Fibroblast of mammary gland (primary cell): Measurements from ENCODE around the gene ELFN1.

Experiments used
- DNase-seq: peaks from one replicate; pipeline ENCODE4 v3.0.0-alpha.2; 2010; ENCODE audit warnings: low read depth
- H3K4me3 ChIP-seq: 2 replicates; pipeline ENCODE4 v1.5.1; 2011; ENCODE audit warnings: low read depth, mild to moderate bottlenecking, low read length, moderate library complexity; ENCODE audit not compliant: control insufficient read depth
- CTCF ChIP-seq: conservative IDR thresholded peaks from 2 replicates; pipeline ENCODE4 v1.5.1; 2011; ENCODE audit warnings: low read depth, low read length, inconsistent platforms; ENCODE audit not compliant: control insufficient read depth, insufficient read depth

ELFN1 gene

DNA sequence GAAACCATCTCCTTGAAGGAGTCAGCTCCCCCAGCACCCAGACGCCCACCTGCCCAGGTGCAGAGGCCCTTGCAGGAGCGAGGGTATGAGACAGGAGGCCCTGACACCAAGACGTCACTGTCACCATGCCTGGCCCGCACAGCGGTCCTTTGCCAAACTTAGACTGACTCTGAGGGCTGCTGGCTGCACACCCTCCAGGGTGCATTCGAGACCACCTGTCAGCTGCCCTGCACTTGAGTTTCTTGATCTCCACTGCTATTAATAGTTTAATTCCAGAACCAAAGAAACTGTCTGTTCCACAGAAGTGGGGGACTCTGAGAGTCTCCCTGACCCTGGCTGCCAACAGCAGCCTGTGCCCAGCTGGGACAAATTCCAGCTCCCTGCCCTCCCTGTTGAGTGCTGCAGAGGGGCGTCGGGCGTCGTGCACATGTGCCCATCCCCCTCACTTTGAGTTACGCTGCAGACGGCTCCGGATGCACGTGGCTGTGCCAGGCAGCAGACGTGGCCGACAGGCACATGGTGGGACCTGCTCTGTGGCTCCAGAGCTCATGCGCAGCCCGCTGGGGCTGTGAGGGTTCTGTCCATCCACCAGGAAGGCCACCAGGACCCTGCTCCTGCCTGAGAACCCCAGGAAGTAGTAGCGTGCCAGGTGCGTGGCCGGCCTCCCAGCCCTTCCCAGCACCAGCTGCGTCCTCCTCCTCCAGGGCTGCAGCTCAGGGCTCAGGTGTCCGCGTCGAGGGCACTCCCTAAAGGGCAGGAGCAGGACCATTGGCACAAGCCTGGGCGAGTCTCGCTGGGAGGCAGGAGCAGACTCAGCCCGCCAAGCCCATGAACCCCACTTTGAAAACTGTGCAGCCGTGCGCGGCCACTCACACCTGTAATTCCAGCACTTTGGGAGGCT is 24.8 kb downstream of the ELFN1 start:
- DNase-seq: no peak
- no peak for TF ChIP-seq CTCF
- H3K4me3 ChIP-seq: no peak overlapping the region

GRCh38 chr7:1695800-1696454 is 25.9 kb downstream of the ELFN1 start:
- H3K4me3 ChIP-seq: no peak overlapping the region
- DNase-seq: no peak
- TF ChIP-seq CTCF: no peak

- no peak overlapping the region for H3K4me3 ChIP-seq
- TF ChIP-seq CTCF: no peak
- DNase-seq: no peak
These were observed 26.8 kb downstream of the ELFN1 start for GRCh38 chr7:1696671-1697498.

GRCh38 chr7:1697499-1698125 is 27.5 kb downstream of the ELFN1 start:
- no peak overlapping the region for H3K4me3 ChIP-seq
- TF ChIP-seq CTCF: no peak
- no peak for DNase-seq

- no peak overlapping the region for H3K4me3 ChIP-seq
- TF ChIP-seq CTCF: no peak
- no peak for DNase-seq
These were observed 28.1 kb downstream of the ELFN1 start for GRCh38 chr7:1698201-1698600.

GRCh38 chr7:1698951-1699350 is 28.9 kb downstream of the ELFN1 start:
- H3K4me3 ChIP-seq: no peak overlapping the region
- TF ChIP-seq CTCF: no peak
- no peak for DNase-seq
